GM19395 (cell line): ENCODE measurements around the gene PLA2G12B.

Experiments
- ATAC-seq: cut with Tn5 transposase; IDR thresholded peaks from one replicate; pipeline ENCODE4 v1.9.1; 2021; ENCODE audit warnings: mild to moderate bottlenecking, moderate library complexity; ENCODE audit not compliant: unreplicated experiment

The PLA2G12B gene

GRCh38 chr10:72895236-72895850 lies 59.3 kb downstream of the PLA2G12B start:
- no peak for ATAC-seq

GRCh38 chr10:72893136-72893798 lies 61.3 kb downstream of the PLA2G12B start, which contains the start of gene OIT3:
OIT3 (plus strand) TSS chr10:72893739; CDS start chr10:72893799, 60 bp downstream.
- no peak for ATAC-seq

- ATAC-seq = no peak
These were observed 64.5 kb downstream of the PLA2G12B start for GRCh38 chr10:72890086-72890485.

GRCh38 chr10:72889391-72889831 lies 65.2 kb downstream of the PLA2G12B start:
- ATAC-seq = no peak

GRCh38 chr10:72888151-72888638 lies 66.4 kb downstream of the PLA2G12B start:
- no peak for ATAC-seq

GRCh38 chr10:72887043-72887442 lies 67.6 kb downstream of the PLA2G12B start:
- no peak for ATAC-seq

- ATAC-seq = no peak
These were observed 68.0 kb downstream of the PLA2G12B start for GRCh38 chr10:72886621-72887020.

- no peak for ATAC-seq
These were observed 68.7 kb downstream of the PLA2G12B start for GRCh38 chr10:72885953-72886352.
